Measurements from ENCODE around the gene IGF1R.

IGF1R gene

GRCh38 chr15:98786717-98787116, 138.4 kb downstream of the IGF1R start:
- H3K27ac ChIP-seq = peak overlapping the region; percentile 86
- TF ChIP-seq, protein P1, sequence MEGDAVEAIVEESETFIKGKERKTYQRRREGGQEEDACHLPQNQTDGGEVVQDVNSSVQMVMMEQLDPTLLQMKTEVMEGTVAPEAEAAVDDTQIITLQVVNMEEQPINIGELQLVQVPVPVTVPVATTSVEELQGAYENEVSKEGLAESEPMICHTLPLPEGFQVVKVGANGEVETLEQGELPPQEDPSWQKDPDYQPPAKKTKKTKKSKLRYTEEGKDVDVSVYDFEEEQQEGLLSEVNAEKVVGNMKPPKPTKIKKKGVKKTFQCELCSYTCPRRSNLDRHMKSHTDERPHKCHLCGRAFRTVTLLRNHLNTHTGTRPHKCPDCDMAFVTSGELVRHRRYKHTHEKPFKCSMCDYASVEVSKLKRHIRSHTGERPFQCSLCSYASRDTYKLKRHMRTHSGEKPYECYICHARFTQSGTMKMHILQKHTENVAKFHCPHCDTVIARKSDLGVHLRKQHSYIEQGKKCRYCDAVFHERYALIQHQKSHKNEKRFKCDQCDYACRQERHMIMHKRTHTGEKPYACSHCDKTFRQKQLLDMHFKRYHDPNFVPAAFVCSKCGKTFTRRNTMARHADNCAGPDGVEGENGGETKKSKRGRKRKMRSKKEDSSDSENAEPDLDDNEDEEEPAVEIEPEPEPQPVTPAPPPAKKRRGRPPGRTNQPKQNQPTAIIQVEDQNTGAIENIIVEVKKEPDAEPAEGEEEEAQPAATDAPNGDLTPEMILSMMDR (conservative IDR thresholded peaks at IDR 0.05) = no peak
- TF ChIP-seq ZFX (IDR thresholded peaks at IDR 0.05) = no peak

- peak overlapping the region; percentile 86 for H3K27ac ChIP-seq
- TF ChIP-seq ZFX (IDR thresholded peaks at IDR 0.05) = no peak
- TF ChIP-seq, protein P1 (conservative IDR thresholded peaks at IDR 0.05) = no peak
These were observed 138.9 kb downstream of the IGF1R start for GRCh38 chr15:98787194-98787593.

DNA sequence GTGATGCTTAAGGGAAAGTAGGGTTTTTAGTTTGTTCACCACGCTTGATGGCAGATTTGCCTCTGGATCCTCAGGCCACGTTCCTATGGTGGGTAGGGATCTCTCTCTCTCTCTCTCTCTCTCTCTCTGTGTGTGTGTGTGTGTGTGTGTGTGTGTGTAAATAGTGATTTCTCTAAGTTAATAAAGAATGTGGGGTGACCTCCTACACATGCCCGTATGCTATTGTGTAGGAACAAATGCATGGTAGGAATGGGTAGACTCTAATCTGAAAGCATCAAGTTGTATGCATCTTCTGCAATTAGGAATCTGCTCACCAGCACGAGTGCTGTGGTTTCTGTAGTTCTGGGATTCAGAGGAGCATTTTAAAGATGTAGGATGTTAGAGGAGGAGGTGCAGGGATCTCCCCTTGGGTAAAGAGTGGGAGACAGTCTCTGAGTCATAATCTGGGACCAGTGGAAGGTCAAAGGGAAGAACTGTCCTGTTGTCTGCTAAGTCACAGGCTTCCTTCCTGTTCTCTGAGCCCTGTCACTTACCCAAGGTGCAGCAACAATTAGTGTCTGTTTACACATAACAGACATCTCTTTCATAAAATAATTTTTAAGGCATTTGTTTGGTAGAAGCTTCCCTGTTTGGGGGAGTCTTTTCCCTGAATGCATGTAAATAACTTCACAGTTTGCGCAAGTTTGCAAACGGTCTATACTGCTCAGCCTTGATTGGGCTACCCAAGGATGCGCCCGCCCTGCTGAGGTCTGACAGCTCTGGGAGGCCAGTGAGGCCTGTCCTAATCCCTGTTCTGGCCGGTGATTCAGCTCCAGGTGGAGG, 139.8 kb downstream of the IGF1R start:
- TF ChIP-seq, protein P1 (conservative IDR thresholded peaks at IDR 0.05) = no peak
- TF ChIP-seq ZFX (IDR thresholded peaks at IDR 0.05) = no peak
- peak overlapping the region; percentile 86 for H3K27ac ChIP-seq

DNA sequence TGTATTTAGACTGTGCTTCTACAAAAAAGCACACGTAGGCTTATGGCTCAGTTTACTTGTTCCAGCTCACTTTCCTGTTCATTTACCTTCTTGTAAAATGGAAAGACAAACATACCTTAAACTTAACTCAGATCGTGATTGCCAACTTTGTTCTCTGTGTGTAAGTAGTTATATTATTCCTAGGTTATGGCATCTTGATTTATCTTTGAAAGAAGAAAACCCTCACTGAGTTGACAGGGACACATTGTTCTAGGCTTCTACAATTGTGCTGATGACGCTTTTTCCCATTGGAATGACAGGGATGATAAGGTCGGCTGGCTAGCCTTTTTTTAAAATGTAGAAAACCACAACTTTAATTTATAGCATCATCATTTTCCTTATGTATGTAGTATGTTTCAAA, 140.7 kb downstream of the IGF1R start:
- H3K27ac ChIP-seq = peak overlapping the region; percentile 86

DNA sequence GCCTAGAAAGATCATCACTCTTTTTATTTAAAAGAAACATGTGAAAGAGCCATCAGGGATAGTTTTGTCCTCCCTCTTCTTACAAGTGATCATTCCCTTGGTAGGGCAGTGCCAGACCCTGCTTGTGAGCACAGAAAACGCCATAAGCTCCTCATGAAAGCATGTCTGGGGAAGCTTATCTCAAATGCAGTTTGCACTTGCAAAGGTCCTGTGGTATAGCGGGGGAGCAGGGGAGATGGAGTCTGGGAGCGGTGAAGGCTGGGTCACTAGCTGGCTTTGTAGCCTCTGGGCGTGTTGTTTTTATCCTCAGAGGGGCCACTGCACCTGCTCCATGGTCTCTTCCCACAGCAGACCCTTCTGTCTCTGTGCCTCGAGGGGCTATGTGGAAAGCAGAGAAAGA, 141.9 kb downstream of the IGF1R start:
- no peak for TF ChIP-seq ZFX (IDR thresholded peaks at IDR 0.05)
- TF ChIP-seq, protein P1 (conservative IDR thresholded peaks at IDR 0.05) = no peak

More for the DNA sequence above, 140.7 kb downstream of the IGF1R start:
- no peak for TF ChIP-seq ZFX (IDR thresholded peaks at IDR 0.05)
- TF ChIP-seq, protein P1 (conservative IDR thresholded peaks at IDR 0.05) = no peak

DNA sequence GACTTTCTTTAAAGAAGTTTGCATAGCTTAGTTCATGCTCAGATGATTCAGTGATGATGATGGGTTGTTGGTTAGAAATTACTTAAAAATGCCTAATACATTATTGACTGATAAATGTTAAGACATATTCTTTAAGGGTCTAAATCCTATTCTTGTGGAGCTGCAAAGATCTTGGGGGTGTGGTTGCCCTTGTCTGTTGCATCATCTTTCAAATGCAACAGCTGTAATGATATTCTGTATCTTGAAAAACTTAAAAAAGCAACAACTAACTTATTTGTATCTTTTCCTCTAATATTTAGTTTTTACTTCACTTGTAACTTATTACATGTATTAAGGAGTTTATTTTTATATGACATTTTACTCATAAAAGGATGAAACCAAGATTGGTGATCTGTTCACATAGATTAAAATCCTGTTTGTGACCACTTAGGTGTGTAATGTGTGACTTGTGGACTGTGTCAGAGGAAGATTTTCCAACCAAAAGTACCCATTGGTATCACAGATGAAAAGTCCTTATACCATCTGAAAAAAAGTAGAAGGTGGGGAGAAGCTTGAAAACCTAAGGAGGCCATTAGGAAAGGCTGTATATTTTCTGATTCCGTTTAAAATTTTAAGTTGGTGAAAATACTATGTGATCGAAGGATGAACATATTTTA, 142.8 kb downstream of the IGF1R start:
- TF ChIP-seq, protein P1 (conservative IDR thresholded peaks at IDR 0.05) = no peak
- no peak for TF ChIP-seq ZFX (IDR thresholded peaks at IDR 0.05)
- H3K27ac ChIP-seq = no peak overlapping the region

More for the DNA sequence above, 141.9 kb downstream of the IGF1R start:
- H3K27ac ChIP-seq = peak overlapping the region; percentile 86

GRCh38 chr15:98792117-98792516, 143.8 kb downstream of the IGF1R start:
- no peak overlapping the region for H3K27ac ChIP-seq
- no peak for TF ChIP-seq ZFX (IDR thresholded peaks at IDR 0.05)
- TF ChIP-seq, protein P1 (conservative IDR thresholded peaks at IDR 0.05) = no peak
